Activated T-helper 1 cell treated with anti-CD3 and anti-CD28 coated beads, Interleukin-2, amount 50 U/mL, for 16 hours (primary cell): ENCODE data around the gene MLXIPL.
"Not testable (repeated sequence)": the region's sequence is repeated elsewhere in the genome, so short reads cannot be mapped to it uniquely, and the experiment has no call there.

Source experiments
- DNase-seq, 2 donors: peaks; one replicate each; pipeline ENCODE4 v3.0.0-alpha.2; 2020; ENCODE audit warnings: low read depth in 1 of 2, low spot score in 1 of 2

The MLXIPL gene

GRCh38 chr7:73623798-73624668, at the start of gene MLXIPL:
Gene MLXIPL (minus strand): TSS chr7:73624522. CDS start chr7:73624492, 30 bp downstream.
- DNase-seq = peak in 1 of 2 donors; percentile 29

DNA sequence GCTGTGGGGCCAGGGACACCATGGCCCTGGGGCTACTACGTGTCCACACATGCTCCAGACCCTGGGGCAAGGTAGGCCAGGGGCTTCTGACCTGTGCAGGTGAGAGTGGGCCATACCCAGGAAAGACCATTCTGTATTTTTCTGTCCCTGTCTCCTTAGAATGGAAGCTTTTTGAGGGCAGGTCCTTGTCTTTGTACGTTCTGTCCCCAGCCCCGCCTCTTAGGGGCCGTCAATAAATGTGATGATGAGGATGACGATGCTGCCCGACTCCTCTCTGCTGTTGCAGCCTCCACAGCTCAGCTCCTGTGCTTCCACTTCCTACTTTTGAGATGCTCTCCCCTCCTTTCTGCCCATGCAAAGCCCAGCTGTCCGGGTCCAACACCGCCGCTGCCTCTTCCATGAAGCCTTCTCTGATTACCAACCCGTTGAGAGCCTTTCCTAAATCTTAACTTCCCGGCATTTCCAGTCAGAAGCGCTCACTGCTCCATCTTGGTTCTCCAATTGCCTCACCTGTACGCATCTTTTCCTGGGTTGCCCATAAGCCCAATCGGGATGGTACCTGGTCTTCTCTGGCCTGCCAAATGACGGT, 47.6 kb upstream of the MLXIPL start:
- DNase-seq = no peak

DNA sequence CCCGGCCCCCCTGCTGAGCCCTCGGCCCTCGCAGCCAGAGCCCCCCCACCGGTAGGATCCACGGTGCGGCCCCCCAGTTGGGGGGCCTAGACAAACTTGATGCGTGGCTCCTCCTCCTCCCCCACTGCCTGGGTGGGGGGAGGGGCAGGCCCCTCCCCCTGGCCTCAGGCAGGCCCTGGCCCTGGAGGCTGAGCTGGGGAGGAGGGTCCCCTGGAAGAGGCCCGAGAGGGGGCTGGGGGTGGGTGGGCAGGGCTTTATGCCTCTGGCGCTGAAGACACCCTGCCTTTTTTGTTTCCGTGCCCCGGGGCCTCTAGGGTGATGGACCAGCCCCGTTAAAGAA, 47.0 kb upstream of the MLXIPL start:
- DNase-seq = no peak

DNA sequence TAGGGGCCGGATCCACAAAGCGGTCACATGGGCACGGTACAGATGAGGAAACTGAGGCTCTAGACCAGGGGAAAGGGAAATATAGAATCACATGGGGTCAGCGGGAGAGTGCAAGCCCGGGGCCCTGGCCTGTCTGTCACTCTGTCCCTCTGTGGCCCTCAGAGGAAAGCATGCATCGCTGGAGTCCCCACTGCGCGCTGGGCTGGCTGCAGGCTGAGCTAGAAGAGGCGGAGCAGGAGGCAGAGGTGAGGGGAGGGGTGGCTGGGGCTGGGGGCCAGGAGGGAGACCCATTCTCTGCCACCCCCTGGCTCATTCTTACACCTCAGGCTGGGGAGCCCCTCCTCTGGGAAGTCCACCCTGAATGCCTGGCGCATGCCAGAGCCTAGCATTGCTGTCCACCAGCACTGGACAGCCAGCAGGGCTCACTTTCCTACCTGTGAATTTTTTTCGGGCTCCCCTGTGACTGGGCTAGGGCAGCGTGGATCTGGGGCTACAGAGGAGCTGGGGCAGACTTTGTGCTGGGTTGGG, 45.6 kb upstream of the MLXIPL start:
- DNase-seq = no peak

DNA sequence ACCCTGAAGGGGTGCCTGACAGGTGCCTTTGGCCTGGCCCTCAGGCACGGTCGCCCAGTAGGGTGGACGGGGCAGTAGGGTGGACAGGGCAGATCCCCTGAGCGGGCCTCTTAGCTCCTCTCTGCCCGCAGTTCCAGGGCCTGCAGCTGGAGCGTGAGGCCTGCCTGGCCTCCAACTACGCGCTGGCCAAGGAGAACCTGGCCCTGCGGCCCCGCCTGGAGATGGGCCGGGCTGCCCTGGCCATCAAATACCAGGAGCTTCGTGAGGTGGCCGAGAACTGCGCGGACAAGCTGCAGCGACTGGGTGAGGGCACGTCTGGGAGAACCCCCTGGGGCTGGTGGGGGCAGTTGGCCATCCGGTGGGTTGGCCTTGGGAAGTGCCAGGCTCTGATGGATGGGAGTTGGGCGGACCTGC, 45.0 kb upstream of the MLXIPL start:
- no peak for DNase-seq

- DNase-seq = no peak
These were observed 44.5 kb upstream of the MLXIPL start for GRCh38 chr7:73668886-73669230.

DNA sequence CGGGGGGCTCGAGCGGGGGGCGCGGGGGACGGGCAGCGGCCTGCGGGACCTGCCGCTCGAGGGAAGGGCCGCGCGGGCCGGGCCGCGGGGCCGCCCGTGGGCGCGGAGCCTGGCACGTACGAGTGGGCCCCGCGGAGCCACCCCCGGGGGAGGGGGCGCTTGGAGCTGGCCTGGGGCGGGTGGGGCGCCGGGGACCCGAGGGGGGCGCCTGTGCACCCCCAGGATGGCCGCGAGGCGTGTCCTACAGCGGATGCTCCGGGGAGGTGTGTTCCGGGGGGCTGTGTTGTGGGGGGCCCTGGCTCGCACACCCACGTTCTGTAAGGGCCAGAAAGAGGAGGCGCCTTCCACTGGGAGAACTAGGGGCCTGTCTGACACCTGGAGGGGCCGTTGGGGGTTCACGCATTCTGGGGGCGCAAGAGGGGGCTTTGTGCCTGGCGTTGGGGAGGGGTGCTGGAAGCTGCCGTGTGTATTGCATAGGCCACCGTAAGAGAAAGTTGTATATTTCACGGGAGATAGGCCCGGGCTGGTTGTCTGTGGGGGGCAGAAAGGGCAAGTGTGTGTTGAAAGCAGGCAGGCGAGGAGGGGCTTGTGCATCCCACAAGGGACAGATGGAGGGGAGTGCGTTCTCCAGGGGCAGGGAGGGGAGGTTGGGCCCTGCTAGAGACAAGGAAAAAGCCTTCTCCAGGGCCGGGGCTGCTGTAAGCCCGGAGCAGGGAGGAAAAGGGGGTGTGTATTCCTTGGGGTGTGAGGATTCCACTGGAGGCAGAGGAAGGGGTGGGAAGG, 44.0 kb upstream of the MLXIPL start:
- no peak for DNase-seq

GRCh38 chr7:73667344-73668102, 43.2 kb upstream of the MLXIPL start, which contains the start of gene VPS37D:
Gene VPS37D (plus strand): TSS chr7:73667831. CDS start chr7:73667959, 128 bp downstream.
- DNase-seq = peak; percentile 92 to 93

DNA sequence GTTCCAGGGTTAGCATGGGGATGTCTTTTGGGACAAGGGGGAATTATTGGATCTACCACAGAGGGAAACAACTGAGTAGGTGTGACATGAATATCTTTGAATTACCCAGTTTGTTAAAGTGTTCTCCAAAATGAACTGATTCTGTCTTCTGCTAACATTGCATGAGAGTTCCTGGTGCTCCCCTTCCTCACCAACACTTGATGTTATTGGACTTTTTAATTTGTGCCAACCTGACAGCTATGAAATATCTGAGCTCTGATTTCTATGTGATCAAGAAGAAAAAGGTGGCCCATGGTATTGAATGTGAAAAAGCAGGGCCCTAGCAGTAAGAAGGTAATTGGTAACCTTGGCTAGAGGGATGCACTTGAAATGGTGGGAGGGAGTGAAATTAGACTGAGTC, 38.7 kb upstream of the MLXIPL start:
- no peak for DNase-seq

DNA sequence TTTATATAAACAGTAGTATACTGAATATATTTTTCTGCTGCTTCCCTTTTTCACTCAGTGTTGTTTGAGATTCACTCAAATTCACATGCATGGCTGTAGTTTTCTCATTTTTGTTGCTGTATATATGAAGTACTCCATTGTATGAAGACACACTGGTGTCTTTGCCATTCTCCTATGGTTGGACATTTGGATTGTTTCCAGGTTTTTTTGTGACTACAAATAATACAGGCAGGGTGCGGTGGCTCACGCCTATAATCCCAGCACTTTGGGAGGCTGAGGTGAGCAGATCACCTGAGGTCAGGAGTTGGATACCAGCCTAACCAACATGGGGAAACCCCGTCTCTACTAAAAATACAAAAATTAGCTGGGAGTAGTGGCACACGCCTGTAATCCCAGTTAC, 36.3 kb upstream of the MLXIPL start:
- DNase-seq = not testable (repeated sequence)

GRCh38 chr7:73659983-73660382, 35.7 kb upstream of the MLXIPL start:
- no peak for DNase-seq

GRCh38 chr7:73655309-73655708, 31.0 kb upstream of the MLXIPL start:
- not testable (repeated sequence) for DNase-seq

DNA sequence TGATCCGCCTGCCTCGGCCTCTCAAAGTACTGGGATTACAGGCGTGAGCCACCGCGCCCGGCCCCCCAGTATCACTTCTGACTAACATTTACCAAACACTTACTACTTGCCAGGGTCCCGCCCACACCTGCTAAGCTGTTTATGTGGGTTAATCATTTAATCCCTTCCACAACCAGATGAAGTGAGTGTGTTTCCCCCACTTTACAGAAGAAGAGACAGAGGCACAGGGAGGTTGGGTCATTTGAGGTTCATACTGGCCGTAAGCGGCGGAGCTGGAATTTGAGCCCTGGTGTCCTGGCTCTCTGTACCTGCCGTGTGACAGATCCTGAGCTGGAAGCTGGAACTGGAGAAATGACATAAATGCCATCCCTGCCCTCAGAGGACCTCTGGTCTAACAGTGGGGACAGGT, 28.2 kb upstream of the MLXIPL start:
- DNase-seq = no peak

DNA sequence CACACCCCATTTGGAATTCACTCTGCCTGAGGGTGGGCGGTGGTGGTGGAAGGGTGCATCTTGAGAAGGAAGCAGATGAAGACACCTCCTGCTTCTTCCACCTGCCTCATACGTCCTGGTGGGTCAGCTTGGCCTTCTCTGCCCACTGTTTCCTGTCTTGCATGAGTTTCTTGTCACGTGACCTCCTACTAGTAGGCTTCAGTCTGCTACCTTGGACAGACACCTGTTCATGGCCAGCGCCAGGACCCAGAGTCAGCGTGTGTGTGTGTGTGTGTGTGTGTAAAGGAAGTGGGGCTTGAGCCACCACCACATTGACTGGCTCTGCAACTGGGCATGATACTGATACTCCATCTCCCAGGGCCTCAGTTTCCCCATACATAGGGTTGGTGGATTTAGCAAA, 26.2 kb upstream of the MLXIPL start:
- no peak for DNase-seq

- DNase-seq = no peak
These were observed 25.3 kb upstream of the MLXIPL start for GRCh38 chr7:73649576-73649975.

GRCh38 chr7:73648593-73649332, 24.4 kb upstream of the MLXIPL start:
- DNase-seq = no peak

GRCh38 chr7:73647725-73648592, 23.6 kb upstream of the MLXIPL start:
- no peak for DNase-seq

DNA sequence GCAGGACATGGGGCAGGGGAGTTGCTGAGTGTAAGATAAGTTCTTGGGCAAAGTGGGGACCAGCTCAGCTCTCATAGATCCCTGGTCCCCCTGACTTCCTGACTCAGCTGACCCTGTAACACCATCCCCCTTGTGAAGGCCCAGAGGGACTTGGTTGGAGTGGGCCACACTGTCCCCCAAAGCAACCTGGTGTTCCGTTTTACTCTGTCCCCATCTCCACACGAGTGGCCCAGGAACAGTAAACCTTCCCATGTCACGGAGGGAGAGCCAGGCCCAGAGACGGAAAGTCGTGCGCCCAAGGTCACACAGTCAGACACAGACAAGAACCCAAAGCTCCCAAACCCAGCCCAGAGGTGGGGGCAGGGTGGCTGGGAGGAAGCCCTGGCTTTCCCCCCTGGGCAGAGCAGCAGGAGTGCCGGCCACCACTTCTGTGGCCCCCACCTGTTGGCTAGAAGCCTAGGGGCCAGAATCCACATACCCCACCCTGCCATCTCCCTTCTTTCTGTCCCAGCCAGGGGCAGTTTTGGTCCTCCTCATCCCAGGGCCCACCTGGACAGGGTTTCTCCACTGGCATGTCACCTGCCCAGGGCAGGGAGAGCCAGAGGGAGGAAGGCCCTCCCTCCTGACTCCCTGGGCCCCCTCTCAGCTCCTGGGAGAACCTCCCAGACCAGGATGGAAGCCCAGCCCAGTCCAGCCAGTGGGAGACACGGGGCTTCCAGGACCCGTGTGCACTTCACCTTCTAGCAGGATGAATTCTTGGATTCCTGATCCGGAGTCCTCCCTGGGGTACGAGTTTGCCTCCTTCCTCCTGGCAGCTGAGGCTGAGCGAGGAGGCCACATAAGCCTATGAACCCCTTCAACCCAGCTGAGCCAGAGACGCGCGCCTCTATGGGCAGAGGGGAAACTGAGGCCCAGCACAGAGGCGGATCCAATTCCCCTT, 22.7 kb upstream of the MLXIPL start:
- DNase-seq = no peak
